Osteocyte (in vitro differentiated cells): ENCODE data around the gene AFF3. TPM values are rescaled to one million over a fixed set of nuclear protein-coding genes. Genes with fewer than 3 reads are reported as not detected.

Experiments
- DNase-seq: peaks from one replicate; pipeline ENCODE4 v3.0.0; 2021; ENCODE audit warnings: mixed read lengths; ENCODE audit not compliant: unreplicated experiment; ENCODE audit errors: extremely low spot score
- H3K27ac Mint-ChIP-seq: one replicate; pipeline ENCODE4 v1.8.0; 2021; ENCODE audit warnings: mild to moderate bottlenecking, mixed read lengths; ENCODE audit not compliant: unreplicated experiment
- H3K27me3 Mint-ChIP-seq: one replicate; pipeline ENCODE4 v1.8.0; 2021; ENCODE audit warnings: mixed read lengths; ENCODE audit not compliant: unreplicated experiment
- H3K36me3 Mint-ChIP-seq: one replicate; pipeline ENCODE4 v1.8.0; 2021; ENCODE audit warnings: mixed read lengths; ENCODE audit not compliant: unreplicated experiment
- H3K4me1 Mint-ChIP-seq: one replicate; pipeline ENCODE4 v1.8.0; 2021; ENCODE audit warnings: mixed read lengths; ENCODE audit not compliant: unreplicated experiment
- H3K4me3 Mint-ChIP-seq: one replicate; pipeline ENCODE4 v1.8.0; 2021; ENCODE audit warnings: mild to moderate bottlenecking, moderate library complexity, mixed read lengths; ENCODE audit not compliant: unreplicated experiment
- H3K9me3 Mint-ChIP-seq: one replicate; pipeline ENCODE4 v1.8.0; 2021; ENCODE audit warnings: mixed read lengths; ENCODE audit not compliant: unreplicated experiment
- CTCF ChIP-seq: fragments of 200-600 bp; sonication (generic); IDR thresholded peaks from 2 replicates; pipeline ENCODE4 v1.5.0; 2021; ENCODE audit warnings: antibody characterized with exemption, mild to moderate bottlenecking, moderate library complexity
- total RNA-seq: library from RNA; stranded (reverse); gene quantifications from 2 replicates; pipeline ENCODE4 v1.2.1, GENCODE V29; 2021

The AFF3 gene
- total RNA-seq, 1 donor from 2014 or later = 248 TPM

GRCh38 chr2:100077935-100078334, 64.5 kb downstream of the AFF3 start:
- no peak for TF ChIP-seq CTCF
- no peak for DNase-seq
- no peak overlapping the region for H3K27ac Mint-ChIP-seq
- H3K9me3 Mint-ChIP-seq = no peaks in the 10 kb centered on the region
- no peak overlapping the region for H3K4me3 Mint-ChIP-seq
- peaks cover 20% of the 10 kb centered on the region for H3K4me1 Mint-ChIP-seq
- H3K36me3 Mint-ChIP-seq = peaks cover 40% of the 10 kb centered on the region
- H3K27me3 Mint-ChIP-seq = no peaks in the 10 kb centered on the region

GRCh38 chr2:100077456-100077855, 64.9 kb downstream of the AFF3 start:
- Mint-ChIP-seq H3K9me3 (no peaks in the 10 kb centered on the region), H3K36me3 (peaks cover 44% of the 10 kb centered on the region), H3K27me3 (no peaks in the 10 kb centered on the region), H3K4me3 (no peak overlapping the region), H3K27ac (no peak overlapping the region), H3K4me1 (peaks cover 25% of the 10 kb centered on the region)
- no peak for TF ChIP-seq CTCF
- DNase-seq = no peak

- no peak overlapping the region for H3K27ac Mint-ChIP-seq
- no peaks in the 10 kb centered on the region for H3K27me3 Mint-ChIP-seq
- TF ChIP-seq CTCF = no peak
- H3K36me3 Mint-ChIP-seq = peaks cover 50% of the 10 kb centered on the region
- H3K4me1 Mint-ChIP-seq = peaks cover 30% of the 10 kb centered on the region
- H3K9me3 Mint-ChIP-seq = no peaks in the 10 kb centered on the region
- no peak overlapping the region for H3K4me3 Mint-ChIP-seq
- no peak for DNase-seq
Observed at GRCh38 chr2:100075532-100075931, 66.9 kb downstream of the AFF3 start.

GRCh38 chr2:100073110-100073509, 69.3 kb downstream of the AFF3 start:
- TF ChIP-seq CTCF = no peak
- DNase-seq = no peak
- peaks cover 51% of the 10 kb centered on the region for H3K4me1 Mint-ChIP-seq
- H3K9me3 Mint-ChIP-seq = no peaks in the 10 kb centered on the region
- H3K27me3 Mint-ChIP-seq = no peaks in the 10 kb centered on the region
- no peak overlapping the region for H3K27ac Mint-ChIP-seq
- peaks cover 55% of the 10 kb centered on the region for H3K36me3 Mint-ChIP-seq
- H3K4me3 Mint-ChIP-seq = no peak overlapping the region

- no peak overlapping the region for H3K27ac Mint-ChIP-seq
- H3K36me3 Mint-ChIP-seq = peaks cover 61% of the 10 kb centered on the region
- H3K4me1 Mint-ChIP-seq = peaks cover 55% of the 10 kb centered on the region
- no peaks in the 10 kb centered on the region for H3K27me3 Mint-ChIP-seq
- no peak overlapping the region for H3K4me3 Mint-ChIP-seq
- no peak for TF ChIP-seq CTCF
- DNase-seq = no peak
- no peaks in the 10 kb centered on the region for H3K9me3 Mint-ChIP-seq
Observed at GRCh38 chr2:100072503-100072902, 69.9 kb downstream of the AFF3 start.
